Psoas muscle (tissue), 8 donors: ENCODE measurements around the gene FADD. TPM values are rescaled to one million over a fixed set of nuclear protein-coding genes. Genes with fewer than 3 reads are reported as not detected.

Source experiments
- ATAC-seq, 4 donors: fragments of 200-7000 bp; cut with Tn5 transposase; one replicate each; pipeline ENCODE4 v1.9.1; 2020; ENCODE audit warnings: moderate library complexity in 3 of 4, mild to moderate bottlenecking in 2 of 4
- DNase-seq, 2 donors: peaks; one replicate each; pipeline ENCODE4 v3.0.0-alpha.2; 2020
- H3K27ac ChIP-seq: fragments of 200-600 bp; one replicate; pipeline ENCODE4 v1.8.0; 2022
- H3K27me3 ChIP-seq, 3 donors: fragments of 200-600 bp in 1 of 3; one replicate each; pipeline versions ENCODE4 v1.6.1 to v1.8.0; 2013 to 2022; ENCODE audit warnings: low read length in 2 of 3, mild to moderate bottlenecking in 2 of 3, moderate library complexity in 1 of 3; ENCODE audit not compliant: insufficient read depth in 3 of 3
- H3K36me3 ChIP-seq, 2 donors: fragments of 200-600 bp in 1 of 2; one replicate each; pipeline versions ENCODE4 v1.6.1 to v1.8.0; 2013 to 2022; ENCODE audit warnings: low read depth in 1 of 2, mild to moderate bottlenecking in 1 of 2, moderate library complexity in 1 of 2; ENCODE audit not compliant: insufficient read depth in 1 of 2
- H3K4me1 ChIP-seq: fragments of 200-600 bp; one replicate; pipeline ENCODE4 v1.8.0; 2022
- H3K4me3 ChIP-seq: fragments of 200-600 bp; one replicate; pipeline ENCODE4 v1.8.0; 2022; ENCODE audit warnings: mild to moderate bottlenecking
- H3K9me3 ChIP-seq: fragments of 200-600 bp; one replicate; pipeline ENCODE4 v1.8.0; 2022
- CTCF ChIP-seq: fragments of 200-600 bp; IDR thresholded peaks from one replicate; pipeline ENCODE4 v1.8.0; 2022; ENCODE audit warnings: antibody characterized with exemption
- WGBS, 3 donors: extraction: QIAGEN DNeasy Blood & Tissue Kit; methylation state at CpG; one replicate each; pipeline versions ENCODE4 v1.1.6 to v1.1.7; 2013; 5-methylcytosine and 5-hydroxymethylcytosine counted together
- intact Hi-C, 2 donors: fragments of 100-400 bp; cut with DNase I; formaldehyde crosslinking; loops; one replicate each; pipeline versions ENCODE4 v1.11.0 to v1.14.2; 2022
- polyA plus RNA-seq, 3 donors: library from polyadenylated mRNA; stranded (reverse); fragments of 200-250 nt; gene quantifications; one replicate each; pipeline ENCODE4 v1.2.3, GENCODE V29; 2013
- total RNA-seq, 4 donors: library from RNA; stranded (reverse); fragmentation: NEBNext Ultra II Directional in 2 of 4; extraction: Animal tissue kit (Norgen Biotek cat#: 25700) in 2 of 4; gene quantifications; one replicate each; pipeline versions ENCODE4 v1.2.1 to v1.2.4, GENCODE V29; 2021 to 2023
- donor health status: healthy with polysubstance abuse.
- donor health status: DM: no; HTN: no; CAD: no; lungs with moderate emphysema.
- donor health status: Bipolar disorder and iron deficiency.
- donor health status: healthy.
- donor health status: DM: yes; HTN: yes; CAD: no.
- donor health status: DM: no; HTN: no; CAD: no.
- donor health status: DM: no; HTN: no; CAD: no.
- donor health status: DM: yes; HTN: yes; CAD: no.

FADD gene
- total and polyA plus RNA-seq, 7 donors: 7.9 to 49.2 (median 10.7) TPM

DNA sequence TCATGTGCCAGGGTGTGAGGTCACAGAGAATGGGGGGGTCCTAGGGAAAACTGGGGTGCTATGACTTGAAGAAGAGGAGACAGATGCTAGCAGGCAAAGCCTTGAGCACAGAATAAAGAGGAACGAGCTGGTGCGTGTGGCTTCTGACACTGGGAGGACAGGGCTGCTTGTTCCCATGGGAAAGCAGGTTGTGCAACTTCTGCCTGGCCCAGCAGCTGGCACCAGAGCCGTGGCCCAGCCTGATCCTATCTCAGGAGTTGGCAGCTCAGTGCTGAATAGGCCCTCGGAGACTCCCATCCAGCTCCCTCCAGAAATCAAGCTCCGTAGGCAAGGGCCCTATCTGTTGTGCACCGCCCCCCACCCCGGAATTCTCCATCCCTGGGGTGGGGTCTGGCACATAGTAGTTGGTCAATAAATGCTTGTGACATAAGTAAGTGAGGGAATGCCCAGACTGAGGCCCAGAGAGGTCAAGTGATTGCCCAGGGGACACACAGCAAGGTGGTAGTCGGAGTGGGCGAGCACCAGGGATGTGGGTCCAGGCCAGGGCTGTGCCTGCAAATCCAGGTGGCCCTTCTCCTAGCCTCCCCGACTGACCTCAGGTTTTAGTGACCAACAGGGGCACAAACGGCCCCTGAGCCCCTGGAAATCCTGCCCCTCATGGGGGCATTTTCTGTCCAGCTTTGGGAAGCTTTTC, 19.5 kb upstream of the FADD start:
- ATAC-seq (peak in 3 of 4 donors; percentile 28 to 66 (median 57)), DNase-seq (no peak)
- H3K9me3 ChIP-seq: no peaks in the 10 kb centered on the region
- WGBS, 3 donors: 56 to 66% (median 60%) methylated on average over 11 of the region's 11 CpGs
- H3K36me3 ChIP-seq: no peaks in the 10 kb centered on the region
- no peak for TF ChIP-seq CTCF
- peaks cover 0 to 15% (median 0%) of the 10 kb centered on the region in 3 donors for H3K27me3 ChIP-seq
- H3K4me3 ChIP-seq: no peak overlapping the region
- H3K27ac ChIP-seq: no peak overlapping the region
- no peaks in the 10 kb centered on the region for H3K4me1 ChIP-seq
- intact Hi-C loops: no loop called here

DNA sequence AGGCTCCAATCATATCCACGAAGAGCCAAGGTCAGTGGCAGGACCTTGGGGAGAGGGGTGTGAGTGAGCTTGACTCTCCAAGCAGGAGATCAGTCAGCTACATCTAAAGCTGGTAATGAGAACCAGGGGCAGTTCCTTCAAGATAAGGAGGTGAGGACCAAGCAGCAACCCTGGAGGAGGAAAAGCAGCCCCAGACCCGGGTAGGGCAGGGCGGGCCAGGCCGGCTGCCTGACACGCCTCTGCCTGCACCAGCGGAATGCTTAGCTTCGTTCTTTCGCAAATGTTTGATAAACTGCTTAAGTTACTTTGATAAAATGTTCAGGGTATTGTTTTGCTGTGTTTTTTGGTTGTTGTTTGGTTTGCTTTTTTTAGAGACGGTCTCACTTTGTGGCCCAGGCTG, 18.7 kb upstream of the FADD start:
- ATAC-seq (no peak), DNase-seq (no peak)
- no peaks in the 10 kb centered on the region for H3K4me1 ChIP-seq
- H3K27me3 ChIP-seq: peaks cover 0 to 15% (median 0%) of the 10 kb centered on the region in 3 donors
- no peak overlapping the region for H3K27ac ChIP-seq
- H3K36me3 ChIP-seq: no peaks in the 10 kb centered on the region
- H3K4me3 ChIP-seq: no peak overlapping the region
- no peak for TF ChIP-seq CTCF
- intact Hi-C loops: no loop called here
- H3K9me3 ChIP-seq: no peaks in the 10 kb centered on the region
- WGBS, 3 donors: 87 to 89% (median 88%) methylated on average over 8 to 9 of the region's 9 CpGs

DNA sequence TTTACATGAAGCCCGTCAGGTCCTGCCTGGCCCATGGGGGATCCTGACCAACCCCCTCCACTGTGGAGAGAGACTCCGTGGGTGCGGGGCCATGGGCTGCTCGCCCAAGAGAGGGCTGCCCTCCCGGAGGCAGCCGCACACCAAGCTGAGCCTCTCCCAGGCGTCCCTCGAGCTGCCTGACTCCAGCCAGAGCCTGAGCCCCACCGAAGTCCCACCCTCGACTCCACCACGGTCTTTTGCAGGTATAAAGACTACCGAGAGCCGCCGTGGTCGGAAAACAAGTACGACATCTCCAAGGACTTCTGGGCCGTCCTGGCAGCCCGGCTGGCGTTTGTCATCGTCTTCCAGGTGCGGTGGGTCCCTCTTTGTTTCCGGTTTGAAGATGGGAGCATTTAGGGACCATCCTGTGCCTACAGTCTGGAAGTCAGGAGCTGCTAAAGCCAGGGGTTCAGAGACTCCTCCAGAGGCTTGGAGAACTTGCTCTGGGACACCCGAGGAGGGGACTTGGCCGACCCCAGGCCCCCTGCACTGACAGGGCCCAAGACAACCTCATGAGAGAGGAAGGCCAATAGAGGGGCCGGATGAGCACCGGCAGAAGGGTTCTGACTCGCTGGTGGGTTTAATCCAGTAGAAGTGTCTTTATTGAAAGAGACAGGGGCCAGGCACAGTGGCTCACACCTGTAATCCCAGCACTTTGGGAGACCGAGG, 17.6 kb upstream of the FADD start:
- intact Hi-C loops: no loop called here
- TF ChIP-seq CTCF: no peak
- Histone ChIP-seq H3K4me3 (no peak overlapping the region), H3K9me3 (no peaks in the 10 kb centered on the region), H3K27ac (no peak overlapping the region), H3K4me1 (no peaks in the 10 kb centered on the region), H3K27me3 (peaks cover 0 to 15% (median 0%) of the 10 kb centered on the region in 3 donors), H3K36me3 (no peaks in the 10 kb centered on the region)
- DNase-seq (no peak), ATAC-seq (no peak)
- 87% methylated on average over 28 of the region's 28 CpGs for WGBS, 3 donors

GRCh38 chr11:70186420-70186819, 16.7 kb upstream of the FADD start:
- no peak for TF ChIP-seq CTCF
- peaks cover 0 to 15% (median 0%) of the 10 kb centered on the region in 3 donors for H3K27me3 ChIP-seq
- no peak overlapping the region for H3K4me3 ChIP-seq
- ATAC-seq (no peak), DNase-seq (no peak)
- 65 to 73% (median 70%) methylated on average over 6 of the region's 6 CpGs for WGBS, 3 donors
- no peaks in the 10 kb centered on the region for H3K9me3 ChIP-seq
- intact Hi-C loops: no loop called here
- no peaks in the 10 kb centered on the region for H3K36me3 ChIP-seq
- H3K27ac ChIP-seq: no peak overlapping the region
- no peaks in the 10 kb centered on the region for H3K4me1 ChIP-seq
